HG03108 (cell line): ENCODE data around the gene CDH4.
"Not testable (repeated sequence)": the region's sequence is repeated elsewhere in the genome, so short reads cannot be mapped to it uniquely, and the experiment has no call there.

Experiments used
- ATAC-seq: cut with Tn5 transposase; IDR thresholded peaks from one replicate; pipeline ENCODE4 v1.9.1; 2021; ENCODE audit warnings: moderate library complexity; ENCODE audit not compliant: unreplicated experiment

CDH4 gene

GRCh38 chr20:61253264-61253639 lies 1.2 kb downstream of the CDH4 start:
- no peak for ATAC-seq

- no peak for ATAC-seq
Observed at GRCh38 chr20:61253640-61254511, 1.8 kb downstream of the CDH4 start.

GRCh38 chr20:61254881-61255626 lies 3.0 kb downstream of the CDH4 start:
- no peak for ATAC-seq

- no peak for ATAC-seq
Observed at GRCh38 chr20:61256365-61256764, 4.3 kb downstream of the CDH4 start.

GRCh38 chr20:61256824-61257223 lies 4.8 kb downstream of the CDH4 start:
- ATAC-seq: no peak

GRCh38 chr20:61257611-61258010 lies 5.5 kb downstream of the CDH4 start:
- ATAC-seq: no peak

GRCh38 chr20:61259741-61260140 lies 7.7 kb downstream of the CDH4 start:
- ATAC-seq: no peak

GRCh38 chr20:61260905-61261304 lies 8.8 kb downstream of the CDH4 start:
- ATAC-seq: no peak

GRCh38 chr20:61262036-61262435 lies 10.0 kb downstream of the CDH4 start:
- no peak for ATAC-seq

- ATAC-seq: no peak
Observed at GRCh38 chr20:61262514-61262913, 10.5 kb downstream of the CDH4 start.

- no peak for ATAC-seq
Observed at GRCh38 chr20:61263084-61263695, 11.1 kb downstream of the CDH4 start.

- ATAC-seq: no peak
Observed at GRCh38 chr20:61263938-61264337, 11.9 kb downstream of the CDH4 start.

- ATAC-seq: no peak
Observed at GRCh38 chr20:61267241-61267640, 15.2 kb downstream of the CDH4 start.

GRCh38 chr20:61268024-61268423 lies 16.0 kb downstream of the CDH4 start:
- ATAC-seq: no peak

GRCh38 chr20:61271312-61272231 lies 19.5 kb downstream of the CDH4 start:
- no peak for ATAC-seq

- not testable (repeated sequence) for ATAC-seq
Observed at GRCh38 chr20:61273024-61273423, 21.0 kb downstream of the CDH4 start.

- ATAC-seq: not testable (repeated sequence)
Observed at GRCh38 chr20:61273666-61274065, 21.6 kb downstream of the CDH4 start.

GRCh38 chr20:61274326-61274725 lies 22.3 kb downstream of the CDH4 start:
- ATAC-seq: no peak

- ATAC-seq: no peak
Observed at GRCh38 chr20:61278296-61278695, 26.2 kb downstream of the CDH4 start.

GRCh38 chr20:61279621-61280150 lies 27.6 kb downstream of the CDH4 start:
- ATAC-seq: no peak
